Ishikawa (cell line): Measurements from ENCODE around the gene TGFBI.

ENCODE experiments used
- CEBPB ChIP-seq: IDR thresholded peaks from 2 replicates; pipeline ENCODE4 v1.6.1; 2012
- CREB1 ChIP-seq: IDR thresholded peaks from 2 replicates; pipeline ENCODE4 v1.6.1; 2012; ENCODE audit warnings: low read depth
- EGR1 ChIP-seq: IDR thresholded peaks from 2 replicates; pipeline ENCODE4 v1.6.1; 2012
- EP300 ChIP-seq: IDR thresholded peaks from 2 replicates; pipeline ENCODE4 v1.6.1; 2012; ENCODE audit warnings: borderline replicate concordance
- FOXM1 ChIP-seq: IDR thresholded peaks from 2 replicates; pipeline ENCODE4 v1.6.1; 2012; ENCODE audit warnings: low read depth, borderline replicate concordance
- NFIC ChIP-seq: IDR thresholded peaks from 2 replicates; pipeline ENCODE4 v1.6.1; 2012
- RAD21 ChIP-seq: IDR thresholded peaks from 2 replicates; pipeline ENCODE4 v1.6.1; 2012; ENCODE audit warnings: low read depth
- REST ChIP-seq: IDR thresholded peaks from 2 replicates; pipeline ENCODE4 v1.6.1; 2012; ENCODE audit warnings: low read depth, mild to moderate bottlenecking
- TAF1 ChIP-seq: IDR thresholded peaks from 2 replicates; pipeline ENCODE4 v1.6.1; 2012; ENCODE audit warnings: low read depth, mild to moderate bottlenecking
- TCF12 ChIP-seq: IDR thresholded peaks from 2 replicates; pipeline ENCODE4 v1.6.1; 2012; ENCODE audit warnings: low read depth
- TEAD4 ChIP-seq: IDR thresholded peaks from 2 replicates; pipeline ENCODE4 v1.6.1; 2012
- USF1 ChIP-seq: IDR thresholded peaks from 2 replicates; pipeline ENCODE4 v1.6.1; 2012
- YY1 ChIP-seq: IDR thresholded peaks from 2 replicates; pipeline ENCODE4 v1.6.1; 2012; ENCODE audit warnings: low read depth
- TF ChIP-seq, protein P1 (sequence below): IDR thresholded peaks from 2 replicates; pipeline ENCODE4 v1.6.1; 2012

GRCh38 chr5:136023958-136024541 is 4.7 kb upstream of the TGFBI start:
- TF ChIP-seq FOXM1: no peak
- no peak for TF ChIP-seq YY1
- no peak for TF ChIP-seq EP300
- no peak for TF ChIP-seq NFIC
- TF ChIP-seq CREB1: no peak
- TF ChIP-seq REST: no peak
- no peak for TF ChIP-seq USF1
- TF ChIP-seq TAF1: no peak
- TF ChIP-seq RAD21: no peak
- TF ChIP-seq CEBPB: no peak
- no peak for TF ChIP-seq TCF12
- TF ChIP-seq TEAD4: no peak
- TF ChIP-seq, protein P1, sequence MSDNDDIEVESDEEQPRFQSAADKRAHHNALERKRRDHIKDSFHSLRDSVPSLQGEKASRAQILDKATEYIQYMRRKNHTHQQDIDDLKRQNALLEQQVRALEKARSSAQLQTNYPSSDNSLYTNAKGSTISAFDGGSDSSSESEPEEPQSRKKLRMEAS: no peak
- TF ChIP-seq EGR1: no peak
